SK-N-SH treated with all-trans-retinoic acid at 6 μM for 48 hours (cell line): ENCODE measurements around the gene SOX8.

Source experiments
- ATAC-seq: fragments of 200-7000 bp; cut with Tn5 transposase; 3 replicates; pipeline ENCODE4 v1.9.1; 2020; ENCODE audit warnings: mild to moderate bottlenecking, moderate library complexity
- ARNTL ChIP-seq: fragments of 450-650 bp; formaldehyde crosslinking; IDR thresholded peaks from 2 replicates; pipeline ENCODE4 v1.5.0; 2020; ENCODE audit warnings: low read depth, mild to moderate bottlenecking, moderate library complexity, borderline replicate concordance
- BACH2 ChIP-seq: fragments of 250-450 bp; sonication (Bioruptor Pico); IDR thresholded peaks from 2 replicates; pipeline ENCODE4 v1.9.0; 2021; ENCODE audit warnings: mild to moderate bottlenecking, borderline replicate concordance
- CSDC2 ChIP-seq: fragments of 250-450 bp; sonication (Bioruptor Pico); IDR thresholded peaks from 2 replicates; pipeline ENCODE4 v1.5.0; 2020; ENCODE audit warnings: mild to moderate bottlenecking, moderate library complexity
- CSRNP3 ChIP-seq: fragments of 250-450 bp; sonication (Bioruptor Pico); IDR thresholded peaks from 2 replicates; pipeline ENCODE4 v1.5.1; 2021; ENCODE audit warnings: mild to moderate bottlenecking, moderate library complexity
- ESRRG ChIP-seq: fragments of 250-450 bp; sonication (Bioruptor Pico); IDR thresholded peaks from 2 replicates; pipeline ENCODE4 v1.6.1; 2021; ENCODE audit warnings: mild to moderate bottlenecking
- GLIS3 ChIP-seq: fragments of 250-450 bp; sonication (Bioruptor Pico); IDR thresholded peaks from 2 replicates; pipeline ENCODE4 v1.5.0; 2020; ENCODE audit warnings: mild to moderate bottlenecking, moderate library complexity
- ISL1 ChIP-seq: fragments of 250-450 bp; sonication (Bioruptor Pico); IDR thresholded peaks from 2 replicates; pipeline ENCODE4 v2.1.2; 2022; ENCODE audit warnings: mild to moderate bottlenecking, moderate library complexity
- OSR1 ChIP-seq: fragments of 250-450 bp; sonication (Bioruptor Pico); IDR thresholded peaks from 2 replicates; pipeline ENCODE4 v1.8.0; 2022; ENCODE audit warnings: moderate library complexity, mild to moderate bottlenecking, inconsistent platforms
- RARB ChIP-seq: fragments of 250-450 bp; sonication (Bioruptor Pico); IDR thresholded peaks from 2 replicates; pipeline ENCODE4 v1.8.0; 2021; ENCODE audit warnings: mild to moderate bottlenecking, moderate library complexity
- SNAI2 ChIP-seq: fragments of 250-450 bp; sonication (Bioruptor Pico); IDR thresholded peaks from 2 replicates; pipeline ENCODE4 v1.5.0; 2020; ENCODE audit warnings: mild to moderate bottlenecking, moderate library complexity
- TCF4 ChIP-seq: fragments of 250-450 bp; sonication (Bioruptor Pico); IDR thresholded peaks from 2 replicates; pipeline ENCODE4 v1.8.0; 2021; ENCODE audit warnings: mild to moderate bottlenecking, moderate library complexity, borderline replicate concordance
- TOX ChIP-seq: fragments of 250-450 bp; sonication (Bioruptor Pico); IDR thresholded peaks from 2 replicates; pipeline ENCODE4 v1.8.0; 2021; ENCODE audit warnings: mild to moderate bottlenecking, moderate library complexity, borderline replicate concordance
- ZC3H10 ChIP-seq: fragments of 250-450 bp; sonication (Bioruptor Pico); IDR thresholded peaks from 2 replicates; pipeline ENCODE4 v1.5.1; 2021; ENCODE audit warnings: mild to moderate bottlenecking, moderate library complexity
- ZFP3 ChIP-seq: fragments of 250-450 bp; sonication (Bioruptor Pico); IDR thresholded peaks from 2 replicates; pipeline ENCODE4 v1.5.0; 2020; ENCODE audit warnings: mild to moderate bottlenecking, moderate library complexity
- ZFP30 ChIP-seq: fragments of 450-650 bp; formaldehyde crosslinking; IDR thresholded peaks from 2 replicates; pipeline ENCODE4 v1.5.0; 2022; ENCODE audit warnings: mild to moderate bottlenecking, moderate library complexity
- ZNF565 ChIP-seq: fragments of 450-650 bp; formaldehyde crosslinking; conservative IDR thresholded peaks from 2 replicates; pipeline ENCODE4 v1.5.0; 2020; ENCODE audit warnings: low read depth, mild to moderate bottlenecking, moderate library complexity
- ZNF70 ChIP-seq: fragments of 450-650 bp; formaldehyde crosslinking; IDR thresholded peaks from 2 replicates; pipeline ENCODE4 v1.5.0; 2020; ENCODE audit warnings: mild to moderate bottlenecking, moderate library complexity
- TF ChIP-seq, protein P1 (sequence below): fragments of 250-450 bp; sonication (Bioruptor Pico); IDR thresholded peaks from 2 replicates; pipeline ENCODE4 v1.8.0; 2020; ENCODE audit warnings: mild to moderate bottlenecking, moderate library complexity, borderline replicate concordance

SOX8 gene

GRCh38 chr16:1008085-1008484, 26.5 kb downstream of the SOX8 start:
- TF ChIP-seq ZNF565 (CRISPR knock-in tag) (no peak), CSRNP3 (CRISPR knock-in tag) (no peak), TOX (no peak), ESRRG (CRISPR knock-in tag) (no peak)
- no peak for ATAC-seq

DNA sequence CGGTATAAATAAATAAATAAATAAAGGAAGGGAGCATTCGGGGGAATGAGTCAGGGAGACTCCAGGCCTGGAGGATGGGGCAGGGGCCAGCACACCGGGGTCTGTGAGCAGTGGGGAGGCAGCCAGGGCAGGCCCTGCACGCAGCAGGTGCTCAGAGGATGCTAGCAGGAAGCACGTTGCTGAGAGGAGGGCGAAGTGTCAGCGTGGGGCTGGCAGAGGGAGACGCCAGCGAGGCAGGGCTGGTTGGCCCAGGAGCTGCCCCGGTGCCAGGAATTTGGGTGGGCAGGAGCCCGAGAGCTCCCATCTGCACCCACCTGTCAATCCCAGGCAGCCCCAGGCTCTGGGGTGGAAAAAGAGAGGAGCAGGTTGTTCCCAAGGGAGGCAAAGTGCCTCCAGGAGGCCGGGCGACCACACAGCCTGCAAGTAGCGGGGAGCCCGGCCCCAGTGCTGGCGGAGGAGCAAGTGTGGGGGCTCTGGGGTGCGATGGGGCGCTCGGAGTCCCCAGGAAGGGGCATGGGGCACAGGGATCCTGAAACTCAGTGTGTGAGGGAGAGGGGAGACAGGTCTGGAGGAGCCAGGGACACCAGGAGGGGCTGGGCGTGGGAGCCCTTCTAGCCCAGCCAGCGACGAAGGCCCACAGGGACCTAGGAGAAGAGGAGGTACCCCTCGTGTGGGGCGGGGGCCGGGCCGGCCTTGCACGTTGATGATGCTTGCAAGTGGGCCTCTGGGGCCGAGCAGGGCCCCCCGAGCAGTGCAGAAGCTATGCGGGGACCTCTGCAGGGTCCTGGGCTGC, 28.0 kb downstream of the SOX8 start:
- no peak for TF ChIP-seq ESRRG (CRISPR knock-in tag)
- TF ChIP-seq ARNTL (CRISPR knock-in tag), result no peak
- no peak; the same call in 2 of the 3 replicates for ATAC-seq

DNA sequence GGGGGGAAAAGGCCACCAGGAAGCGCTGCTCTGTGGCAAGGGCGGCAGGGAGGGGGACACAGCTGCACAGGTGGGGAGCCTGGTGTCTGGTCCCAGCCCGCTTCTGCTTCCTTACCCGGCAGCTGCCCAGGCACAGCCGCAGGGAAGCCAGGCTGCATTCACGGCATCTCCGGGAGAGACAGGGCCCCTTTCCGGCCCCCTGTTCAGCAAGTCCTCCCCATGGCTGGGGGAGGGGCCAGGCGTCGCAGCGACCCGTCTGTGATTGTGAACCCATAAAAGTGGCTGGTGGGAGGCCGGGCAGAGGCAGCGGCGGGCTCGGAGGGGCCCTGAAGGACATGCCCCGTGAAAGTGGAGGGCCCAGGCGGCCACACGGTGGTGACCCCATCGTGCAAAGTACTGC, 28.7 kb downstream of the SOX8 start:
- TF ChIP-seq, protein P1, sequence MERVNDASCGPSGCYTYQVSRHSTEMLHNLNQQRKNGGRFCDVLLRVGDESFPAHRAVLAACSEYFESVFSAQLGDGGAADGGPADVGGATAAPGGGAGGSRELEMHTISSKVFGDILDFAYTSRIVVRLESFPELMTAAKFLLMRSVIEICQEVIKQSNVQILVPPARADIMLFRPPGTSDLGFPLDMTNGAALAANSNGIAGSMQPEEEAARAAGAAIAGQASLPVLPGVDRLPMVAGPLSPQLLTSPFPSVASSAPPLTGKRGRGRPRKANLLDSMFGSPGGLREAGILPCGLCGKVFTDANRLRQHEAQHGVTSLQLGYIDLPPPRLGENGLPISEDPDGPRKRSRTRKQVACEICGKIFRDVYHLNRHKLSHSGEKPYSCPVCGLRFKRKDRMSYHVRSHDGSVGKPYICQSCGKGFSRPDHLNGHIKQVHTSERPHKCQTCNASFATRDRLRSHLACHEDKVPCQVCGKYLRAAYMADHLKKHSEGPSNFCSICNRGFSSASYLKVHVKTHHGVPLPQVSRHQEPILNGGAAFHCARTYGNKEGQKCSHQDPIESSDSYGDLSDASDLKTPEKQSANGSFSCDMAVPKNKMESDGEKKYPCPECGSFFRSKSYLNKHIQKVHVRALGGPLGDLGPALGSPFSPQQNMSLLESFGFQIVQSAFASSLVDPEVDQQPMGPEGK (CRISPR knock-in tag), result no peak
- TF ChIP-seq GLIS3 (no peak), CSRNP3 (CRISPR knock-in tag) (no peak)
- ATAC-seq, result peak; percentile 8; the same call in 1 of the 3 replicates

DNA sequence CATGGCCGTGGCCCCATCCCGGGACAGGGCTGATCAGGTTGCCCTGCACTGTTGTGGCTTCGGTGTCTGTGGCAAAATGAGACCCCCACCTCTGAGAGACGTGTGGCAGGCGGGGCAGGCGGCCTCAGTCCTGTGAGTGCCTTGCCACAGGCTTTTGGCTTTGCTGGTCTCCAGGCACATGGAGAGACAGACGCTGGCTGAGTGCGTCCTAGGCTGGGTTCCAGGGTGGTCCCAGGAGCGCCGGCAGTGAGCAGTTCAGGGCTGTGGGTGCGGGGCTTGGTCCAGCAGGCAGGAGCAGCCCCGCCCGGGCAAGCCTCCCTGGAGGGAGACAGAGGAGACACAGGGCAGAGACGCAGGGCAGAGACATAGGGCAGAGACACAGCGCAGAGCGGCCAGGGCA, 29.2 kb downstream of the SOX8 start:
- no peak for TF ChIP-seq TCF4 (CRISPR knock-in tag)
- no peak for TF ChIP-seq ARNTL (CRISPR knock-in tag)
- no peak for TF ChIP-seq TOX
- no peak for TF ChIP-seq ZFP3 (CRISPR knock-in tag)
- no peak for TF ChIP-seq ZFP30 (CRISPR knock-in tag)
- TF ChIP-seq OSR1 (CRISPR knock-in tag), result no peak
- no peak for ATAC-seq

- ATAC-seq, result no peak
These were observed 29.9 kb downstream of the SOX8 start for GRCh38 chr16:1011316-1012082.

DNA sequence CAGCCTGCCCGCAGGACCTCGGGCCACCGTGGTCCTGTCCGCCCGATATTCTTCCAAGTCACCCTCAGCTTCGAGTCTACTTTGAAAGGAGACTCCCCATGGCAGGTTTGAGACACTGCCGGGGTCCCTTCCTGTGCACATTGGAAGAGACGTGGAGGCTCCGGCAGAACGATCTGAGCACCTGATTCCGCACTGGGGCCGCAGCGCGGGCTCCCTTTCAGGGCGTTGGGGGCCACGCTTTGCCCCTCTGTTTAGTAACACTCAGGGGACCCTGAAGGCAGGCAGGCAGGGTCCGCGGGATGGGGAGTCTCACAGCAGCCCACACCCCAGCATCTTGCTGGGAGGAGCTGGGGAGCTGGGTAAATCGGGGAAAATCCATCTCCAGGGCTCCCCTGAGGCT, 30.6 kb downstream of the SOX8 start:
- TF ChIP-seq ESRRG (CRISPR knock-in tag), result no peak
- no peak for TF ChIP-seq ZFP3 (CRISPR knock-in tag)
- no peak for TF ChIP-seq ZNF565 (CRISPR knock-in tag)
- TF ChIP-seq TCF4 (CRISPR knock-in tag), result no peak
- TF ChIP-seq BACH2, result no peak
- TF ChIP-seq CSDC2, result no peak
- TF ChIP-seq ZFP30 (CRISPR knock-in tag), result no peak
- TF ChIP-seq CSRNP3 (CRISPR knock-in tag), result no peak
- no peak for ATAC-seq

More at GRCh38 chr16:1011316-1012082, 29.9 kb downstream of the SOX8 start:
- TF ChIP-seq ZNF70 (CRISPR knock-in tag), result no peak
- no peak for TF ChIP-seq SNAI2
- no peak for TF ChIP-seq RARB
- no peak for TF ChIP-seq TCF4 (CRISPR knock-in tag)
- no peak for TF ChIP-seq CSRNP3 (CRISPR knock-in tag)
- TF ChIP-seq ARNTL (CRISPR knock-in tag), result no peak
- no peak for TF ChIP-seq ISL1 (CRISPR knock-in tag)
- no peak for TF ChIP-seq TOX
- TF ChIP-seq ZC3H10 (CRISPR knock-in tag), result no peak
- TF ChIP-seq, all 23 proteins: peak for 0
